Stimulated activated naive B cell treated with anti-CD40 and anti-IgM and Interleukin-4, amounts not matched to agents 10 μg/mL and 1 μg/mL and 100 μg/mL, for 72 hours (primary cell): Measurements from ENCODE around the gene POGZ.

ENCODE experiments used
- ATAC-seq, 2 donors: fragments of 150-1000 bp; cut with Tn5 transposase; replicated peaks; 2 replicates each; pipeline ENCODE4 v1.10.0; 2021; ENCODE audit warnings: moderate library complexity in 1 of 2
- DNase-seq: peaks from one replicate; pipeline ENCODE4 v3.0.0; 2021
- H3K27ac Mint-ChIP-seq: one replicate; pipeline ENCODE4 v1.8.0; 2022; ENCODE audit warnings: mild to moderate bottlenecking, mixed read lengths
- H3K27me3 Mint-ChIP-seq, 2 donors: one replicate each; pipeline ENCODE4 v1.8.0; 2022; ENCODE audit warnings: mixed read lengths in 2 of 2
- H3K36me3 Mint-ChIP-seq, 2 donors: one replicate each; pipeline ENCODE4 v1.8.0; 2022; ENCODE audit warnings: mixed read lengths in 2 of 2, mild to moderate bottlenecking in 1 of 2
- H3K4me1 Mint-ChIP-seq, 2 donors: one replicate each; pipeline ENCODE4 v1.8.0; 2022; ENCODE audit warnings: mixed read lengths in 2 of 2, mild to moderate bottlenecking in 1 of 2
- H3K4me3 Mint-ChIP-seq, 2 donors: one replicate each; pipeline ENCODE4 v1.8.0; 2022; ENCODE audit warnings: mild to moderate bottlenecking in 2 of 2, mixed read lengths in 2 of 2, moderate library complexity in 1 of 2
- H3K9me3 Mint-ChIP-seq, 2 donors: one replicate each; pipeline ENCODE4 v1.8.0; 2022; ENCODE audit warnings: mixed read lengths in 2 of 2, mild to moderate bottlenecking in 1 of 2

POGZ gene

GRCh38 chr1:151492120-151492519 lies 32.8 kb upstream of the POGZ start:
- H3K27me3 Mint-ChIP-seq = peaks cover 0 to 5% of the 10 kb centered on the region in 2 donors
- H3K9me3 Mint-ChIP-seq = no peaks in the 10 kb centered on the region

GRCh38 chr1:151491641-151492040 lies 32.3 kb upstream of the POGZ start:
- H3K36me3 Mint-ChIP-seq = no peaks in the 10 kb centered on the region
- peak overlapping the region; percentile 66 for H3K27ac Mint-ChIP-seq
- H3K27me3 Mint-ChIP-seq = peaks cover 0 to 5% of the 10 kb centered on the region in 2 donors
- ATAC-seq (no peak), DNase-seq (no peak)
- H3K9me3 Mint-ChIP-seq = no peaks in the 10 kb centered on the region
- H3K4me1 Mint-ChIP-seq = peaks cover 5 to 14% of the 10 kb centered on the region in 2 donors
- H3K4me3 Mint-ChIP-seq = no peak overlapping the region

More at GRCh38 chr1:151492120-151492519, 32.8 kb upstream of the POGZ start:
- Mint-ChIP-seq H3K4me1 (peaks cover 5 to 14% of the 10 kb centered on the region in 2 donors), H3K36me3 (no peaks in the 10 kb centered on the region), H3K27ac (no peak overlapping the region), H3K4me3 (no peak overlapping the region)
- DNase-seq (no peak), ATAC-seq (no peak)

GRCh38 chr1:151486557-151486956 lies 27.3 kb upstream of the POGZ start:
- Mint-ChIP-seq H3K27ac (no peak overlapping the region), H3K4me1 (no peaks in the 10 kb centered on the region), H3K27me3 (no peaks in the 10 kb centered on the region), H3K9me3 (no peaks in the 10 kb centered on the region), H3K4me3 (no peak overlapping the region), H3K36me3 (no peaks in the 10 kb centered on the region)
- no peak for ATAC-seq
- DNase-seq = no peak

- H3K36me3 Mint-ChIP-seq = no peaks in the 10 kb centered on the region
- no peak for ATAC-seq
- no peak overlapping the region for H3K27ac Mint-ChIP-seq
- H3K27me3 Mint-ChIP-seq = no peaks in the 10 kb centered on the region
- H3K9me3 Mint-ChIP-seq = no peaks in the 10 kb centered on the region
- no peak for DNase-seq
- no peaks in the 10 kb centered on the region for H3K4me1 Mint-ChIP-seq
- no peak overlapping the region for H3K4me3 Mint-ChIP-seq
Measured at GRCh38 chr1:151485685-151486255, 26.5 kb upstream of the POGZ start.

- no peak for ATAC-seq
- H3K27me3 Mint-ChIP-seq = peaks cover 0 to 7% of the 10 kb centered on the region in 2 donors
- DNase-seq = no peak
Measured at GRCh38 chr1:151482017-151482416, 22.7 kb upstream of the POGZ start.

GRCh38 chr1:151479462-151479861 lies 20.2 kb upstream of the POGZ start:
- no peaks in the 10 kb centered on the region for H3K9me3 Mint-ChIP-seq

More at GRCh38 chr1:151482017-151482416, 22.7 kb upstream of the POGZ start:
- Mint-ChIP-seq H3K9me3 (no peaks in the 10 kb centered on the region), H3K27ac (no peak overlapping the region), H3K4me3 (no peak overlapping the region), H3K36me3 (peaks cover 0 to 3% of the 10 kb centered on the region in 2 donors), H3K4me1 (no peaks in the 10 kb centered on the region)

GRCh38 chr1:151478923-151479322 lies 19.6 kb upstream of the POGZ start:
- H3K27ac Mint-ChIP-seq = no peak overlapping the region
- H3K9me3 Mint-ChIP-seq = no peaks in the 10 kb centered on the region
- no peak for ATAC-seq
- H3K27me3 Mint-ChIP-seq = peaks cover 0 to 12% of the 10 kb centered on the region in 2 donors
- no peak overlapping the region for H3K4me3 Mint-ChIP-seq
- H3K36me3 Mint-ChIP-seq = peaks cover 0 to 3% of the 10 kb centered on the region in 2 donors
- no peak for DNase-seq
- peaks cover 0 to 3% of the 10 kb centered on the region in 2 donors for H3K4me1 Mint-ChIP-seq

More at GRCh38 chr1:151479462-151479861, 20.2 kb upstream of the POGZ start:
- peaks cover 0 to 3% of the 10 kb centered on the region in 2 donors for H3K4me1 Mint-ChIP-seq
- H3K27me3 Mint-ChIP-seq = peaks cover 0 to 12% of the 10 kb centered on the region in 2 donors
- DNase-seq (no peak), ATAC-seq (no peak)
- no peak overlapping the region for H3K27ac Mint-ChIP-seq
- peaks cover 0 to 3% of the 10 kb centered on the region in 2 donors for H3K36me3 Mint-ChIP-seq
- H3K4me3 Mint-ChIP-seq = no peak overlapping the region

GRCh38 chr1:151478140-151478812 lies 19.0 kb upstream of the POGZ start:
- DNase-seq = no peak
- no peak for ATAC-seq
- Mint-ChIP-seq H3K9me3 (no peaks in the 10 kb centered on the region), H3K27ac (no peak overlapping the region), H3K4me3 (no peak overlapping the region), H3K4me1 (peaks cover 0 to 3% of the 10 kb centered on the region in 2 donors), H3K27me3 (peaks cover 0 to 12% of the 10 kb centered on the region in 2 donors), H3K36me3 (peaks cover 0 to 3% of the 10 kb centered on the region in 2 donors)

- no peak overlapping the region for H3K4me3 Mint-ChIP-seq
- H3K27ac Mint-ChIP-seq = no peak overlapping the region
- ATAC-seq = no peak
- H3K27me3 Mint-ChIP-seq = peaks cover 0 to 12% of the 10 kb centered on the region in 2 donors
- peaks cover 3 to 9% of the 10 kb centered on the region in 2 donors for H3K4me1 Mint-ChIP-seq
- DNase-seq = no peak
- H3K9me3 Mint-ChIP-seq = no peaks in the 10 kb centered on the region
- peaks cover 0 to 3% of the 10 kb centered on the region in 2 donors for H3K36me3 Mint-ChIP-seq
Measured at GRCh38 chr1:151477066-151477465, 17.8 kb upstream of the POGZ start.

- Mint-ChIP-seq H3K27ac (no peak overlapping the region), H3K4me1 (peaks cover 3 to 9% of the 10 kb centered on the region in 2 donors), H3K4me3 (no peak overlapping the region), H3K9me3 (no peaks in the 10 kb centered on the region), H3K27me3 (peaks cover 0 to 12% of the 10 kb centered on the region in 2 donors), H3K36me3 (peaks cover 0 to 3% of the 10 kb centered on the region in 2 donors)
- DNase-seq (no peak), ATAC-seq (no peak)
Measured at GRCh38 chr1:151476083-151476482, 16.8 kb upstream of the POGZ start.

- Mint-ChIP-seq H3K27ac (no peak overlapping the region), H3K4me1 (peaks cover 3 to 9% of the 10 kb centered on the region in 2 donors), H3K9me3 (no peaks in the 10 kb centered on the region), H3K4me3 (no peak overlapping the region), H3K27me3 (peaks cover 0 to 12% of the 10 kb centered on the region in 2 donors), H3K36me3 (no peaks in the 10 kb centered on the region)
- ATAC-seq = peak; percentile 67 to 88
- DNase-seq = no peak
Measured at GRCh38 chr1:151475175-151475574, 15.9 kb upstream of the POGZ start.

GRCh38 chr1:151474745-151475144 lies 15.5 kb upstream of the POGZ start:
- H3K4me3 Mint-ChIP-seq = no peak overlapping the region
- ATAC-seq (no peak), DNase-seq (no peak)
- no peaks in the 10 kb centered on the region for H3K36me3 Mint-ChIP-seq
- no peaks in the 10 kb centered on the region for H3K9me3 Mint-ChIP-seq
- peaks cover 3 to 9% of the 10 kb centered on the region in 2 donors for H3K4me1 Mint-ChIP-seq
- peaks cover 0 to 12% of the 10 kb centered on the region in 2 donors for H3K27me3 Mint-ChIP-seq
- H3K27ac Mint-ChIP-seq = no peak overlapping the region

- H3K9me3 Mint-ChIP-seq = no peaks in the 10 kb centered on the region
- peak overlapping the region; percentile 79 to 88 for H3K4me3 Mint-ChIP-seq
- H3K27me3 Mint-ChIP-seq = peaks cover 6 to 8% of the 10 kb centered on the region in 2 donors
- H3K36me3 Mint-ChIP-seq = no peaks in the 10 kb centered on the region
- DNase-seq (peak; percentile 24), ATAC-seq (peak; percentile 54 to 68)
- H3K27ac Mint-ChIP-seq = peak overlapping the region; percentile 87
- H3K4me1 Mint-ChIP-seq = peaks cover 3 to 9% of the 10 kb centered on the region in 2 donors
Measured at GRCh38 chr1:151472856-151473731, 13.8 kb upstream of the POGZ start.

- Mint-ChIP-seq H3K4me3 (no peak overlapping the region), H3K27ac (no peak overlapping the region), H3K4me1 (no peaks in the 10 kb centered on the region), H3K27me3 (peaks cover 31 to 33% of the 10 kb centered on the region in 2 donors), H3K36me3 (no peaks in the 10 kb centered on the region), H3K9me3 (no peaks in the 10 kb centered on the region)
- DNase-seq = no peak
- no peak for ATAC-seq
Measured at GRCh38 chr1:151465026-151465425, 5.7 kb upstream of the POGZ start.
